ENCODE results near the gene ZNF91. TPM values are rescaled to one million over a fixed set of nuclear protein-coding genes. Genes with fewer than 3 reads are reported as not detected.

ZNF91 gene
- total and polyA plus RNA-seq, 10 of the 15 experiments (the other 5 are each of a cell fraction or from before 2014, with no cell fraction given): 4.6 to 31.1 (median 11.3) TPM

DNA sequence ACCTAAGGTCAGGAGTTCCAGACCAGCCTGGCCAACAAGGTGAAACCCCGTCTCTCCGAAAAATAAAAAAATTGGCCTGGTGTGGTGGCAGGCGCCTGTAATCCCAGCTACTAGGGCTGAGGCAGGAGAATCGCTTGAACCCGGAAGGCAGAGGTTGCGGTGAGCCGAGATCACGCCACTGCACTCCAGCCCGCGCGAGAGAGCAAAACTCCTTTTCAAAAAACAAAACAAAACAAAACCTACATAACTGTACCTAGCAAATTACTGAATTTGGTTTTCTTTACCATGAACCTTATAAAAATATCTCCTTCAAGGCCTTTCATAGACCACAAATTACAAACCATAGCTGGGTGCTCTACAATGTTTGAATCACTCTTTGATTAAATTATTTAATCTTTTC, 760 bp downstream of the ZNF91 start:
- Histone ChIP-seq H3K36me3 (ENCODE audit: control insufficient read depth in 2 of 2, insufficient read depth in 2 of 2, low read length in 1 of 2) (no peaks in the 10 kb centered on the region; a peak in 1 of 4 replicates), H3K9me3 (replicated peaks; ENCODE audit: control insufficient read depth, insufficient read depth, low read length) (peaks cover 6% of the 10 kb centered on the region; the same call in 2 of the 3 replicates), H3K4me1 (ENCODE audit: control insufficient read depth, insufficient read depth, low read length) (no peaks in the 10 kb centered on the region), H3K27ac (ENCODE audit: control insufficient read depth, insufficient read depth) (peak overlapping the region; percentile 96), H2AFZ (ENCODE audit: control insufficient read depth, low read depth, low read length) (no peak overlapping the region), H3K4me2 (ENCODE audit: control insufficient read depth, insufficient read depth) (peak overlapping the region; percentile 61), H3K9ac (ENCODE audit: control insufficient read depth, insufficient read depth, low read length) (peak overlapping the region; percentile 97), H3K4me3 (peak overlapping the region; percentile 77), H3K27me3 (replicated peaks in 1 of 2; ENCODE audit: control insufficient read depth in 2 of 2, insufficient read depth in 2 of 2, low read length in 1 of 2) (no peaks in the 10 kb centered on the region), H4K20me1 (ENCODE audit: control insufficient read depth, insufficient read depth) (no peaks in the 10 kb centered on the region), H3K79me2 (ENCODE audit: control insufficient read depth, insufficient read depth, low read length) (peaks cover 19% of the 10 kb centered on the region)
- intact Hi-C loops (cut with micrococcal nuclease; ENCODE audit: unreplicated experiment): no loop called here
- TF ChIP-seq RUNX3 (IDR thresholded peaks at IDR 0.05; ENCODE audit: low read length) (peak; percentile 17; the same call in 1 of the 2 replicates), CBFB (IDR thresholded peaks at IDR 0.05; ENCODE audit: low read depth) (peak; percentile 31; the same call in 1 of the 2 replicates), EGR1 (IDR thresholded peaks at IDR 0.05; ENCODE audit: borderline replicate concordance in 1 of 2, low read depth in 2 of 2, low read length in 2 of 2) (no peak)
- no TSS peak for BruUV-seq (replicated peaks)
- ATAC-seq (peak; percentile 59), DNase-seq (ENCODE audit: low read depth, low spot score) (no peak), FAIRE-seq (no peak)
- RAD21 ChIA-PET (ENCODE audit: unreplicated experiment): no interaction called here
- in situ Hi-C loops (cut with MboI): loop anchor here (10.0 kb wide), 1 partner anchor 290 kb away; the partner anchor contains the start of gene ZNF675
- CTCF ChIA-PET: no interaction called here
- SMC1A ChIA-PET (ENCODE audit: uncharacterized antibody, unreplicated experiment): interaction anchor here (1.0 to 1.3 kb wide), 2 partner anchors 8 to 121 kb away, joined by 3 to 5 read pairs; no protein-coding TSS in a partner anchor
- POLR2A ChIA-PET: no interaction called here
- WGBS (ENCODE audit: insufficient coverage, insufficient replicate concordance, low lambda C conversion rate, missing lambda C conversion rate): 3% methylated on average over 11 of the region's 11 CpGs

DNA sequence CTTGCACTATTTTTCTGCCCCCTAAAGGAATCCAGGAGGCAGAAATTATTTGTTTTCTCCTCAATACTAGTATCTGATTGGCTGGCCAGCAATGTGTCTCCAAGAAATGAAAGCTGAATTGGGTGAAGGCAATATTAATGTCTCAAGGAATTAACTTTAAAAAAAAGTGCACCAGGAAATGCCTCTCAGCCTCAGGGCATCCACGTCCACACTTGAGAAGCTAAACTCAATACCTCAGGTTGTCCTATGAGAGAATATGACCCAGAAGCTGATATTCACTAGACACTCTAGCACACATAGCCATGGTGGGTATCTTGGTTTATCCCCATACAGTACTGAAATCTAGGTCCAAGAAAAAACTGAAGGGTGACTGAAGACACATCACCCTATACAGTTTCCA, 2.1 kb downstream of the ZNF91 start:
- Histone ChIP-seq H3K9me3 (replicated peaks; ENCODE audit: control insufficient read depth, insufficient read depth, low read length) (peaks cover 6% of the 10 kb centered on the region; the same call in 2 of the 3 replicates), H2AFZ (ENCODE audit: control insufficient read depth, low read depth, low read length) (no peak overlapping the region), H3K36me3 (ENCODE audit: control insufficient read depth in 2 of 2, insufficient read depth in 2 of 2, low read length in 1 of 2) (no peaks in the 10 kb centered on the region; a peak in 1 of 4 replicates), H3K4me2 (ENCODE audit: control insufficient read depth, insufficient read depth) (no peak overlapping the region), H3K27ac (ENCODE audit: control insufficient read depth, insufficient read depth) (no peak overlapping the region), H4K20me1 (ENCODE audit: control insufficient read depth, insufficient read depth) (no peaks in the 10 kb centered on the region), H3K9ac (ENCODE audit: control insufficient read depth, insufficient read depth, low read length) (no peak overlapping the region), H3K4me1 (ENCODE audit: control insufficient read depth, insufficient read depth, low read length) (no peaks in the 10 kb centered on the region), H3K27me3 (replicated peaks in 1 of 2; ENCODE audit: control insufficient read depth in 2 of 2, insufficient read depth in 2 of 2, low read length in 1 of 2) (no peaks in the 10 kb centered on the region), H3K4me3 (0 out of 2 replicates have a peak overlapping the region, but pooled peaks have one; percentile 77), H3K79me2 (ENCODE audit: control insufficient read depth, insufficient read depth, low read length) (peaks cover 20% of the 10 kb centered on the region)
- CTCF ChIA-PET: interaction anchor here (0.9 kb wide), 1 partner anchor 17 kb away, joined by 3 read pairs; no protein-coding TSS in a partner anchor
- RAD21 ChIA-PET (ENCODE audit: unreplicated experiment): no interaction called here
- POLR2A ChIA-PET: no interaction called here
- SMC1A ChIA-PET (ENCODE audit: uncharacterized antibody, unreplicated experiment): no interaction called here
- ATAC-seq (no peak), DNase-seq (ENCODE audit: low read depth, low spot score) (no peak), FAIRE-seq (no peak)
- in situ Hi-C loops (cut with MboI): loop anchor here (10.0 kb wide), 1 partner anchor 292 kb away; the partner anchor contains the start of gene ZNF675
- BruUV-seq (replicated peaks): no TSS peak
- intact Hi-C loops (cut with micrococcal nuclease; ENCODE audit: unreplicated experiment): no loop called here
- WGBS (ENCODE audit: insufficient coverage, insufficient replicate concordance, low lambda C conversion rate, missing lambda C conversion rate): 100% methylated on average over 1 of the region's 1 CpG
- TF ChIP-seq ESRRA (IDR thresholded peaks at IDR 0.05; ENCODE audit: low read length) (no peak), FOXM1 (IDR thresholded peaks at IDR 0.05; ENCODE audit: low read depth, low read length) (no peak), IRF4 (IDR thresholded peaks at IDR 0.05; ENCODE audit: low read depth, low read length) (no peak), MLLT1 (IDR thresholded peaks at IDR 0.05) (no peak)
- TF ChIP-seq, protein P1, sequence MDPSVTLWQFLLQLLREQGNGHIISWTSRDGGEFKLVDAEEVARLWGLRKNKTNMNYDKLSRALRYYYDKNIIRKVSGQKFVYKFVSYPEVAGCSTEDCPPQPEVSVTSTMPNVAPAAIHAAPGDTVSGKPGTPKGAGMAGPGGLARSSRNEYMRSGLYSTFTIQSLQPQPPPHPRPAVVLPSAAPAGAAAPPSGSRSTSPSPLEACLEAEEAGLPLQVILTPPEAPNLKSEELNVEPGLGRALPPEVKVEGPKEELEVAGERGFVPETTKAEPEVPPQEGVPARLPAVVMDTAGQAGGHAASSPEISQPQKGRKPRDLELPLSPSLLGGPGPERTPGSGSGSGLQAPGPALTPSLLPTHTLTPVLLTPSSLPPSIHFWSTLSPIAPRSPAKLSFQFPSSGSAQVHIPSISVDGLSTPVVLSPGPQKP (IDR thresholded peaks at IDR 0.05; ENCODE audit: low read depth, low read length): no peak
- TF ChIP-seq, protein P2, sequence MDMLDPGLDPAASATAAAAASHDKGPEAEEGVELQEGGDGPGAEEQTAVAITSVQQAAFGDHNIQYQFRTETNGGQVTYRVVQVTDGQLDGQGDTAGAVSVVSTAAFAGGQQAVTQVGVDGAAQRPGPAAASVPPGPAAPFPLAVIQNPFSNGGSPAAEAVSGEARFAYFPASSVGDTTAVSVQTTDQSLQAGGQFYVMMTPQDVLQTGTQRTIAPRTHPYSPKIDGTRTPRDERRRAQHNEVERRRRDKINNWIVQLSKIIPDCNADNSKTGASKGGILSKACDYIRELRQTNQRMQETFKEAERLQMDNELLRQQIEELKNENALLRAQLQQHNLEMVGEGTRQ (IDR thresholded peaks at IDR 0.05; ENCODE audit: borderline replicate concordance, low read depth, low read length): no peak
